Adrenal gland (tissue), 5 donors: ENCODE results near the gene IGSF3.
"Not testable (repeated sequence)": the region's sequence is repeated elsewhere in the genome, so short reads cannot be mapped to it uniquely, and the experiment has no call there.

Experiments
- CTCF ChIP-seq, 6 experiments: fragments of 450-650 bp in 4 of 6; fragments of 200-600 bp in 2 of 6; sonication (generic) in 1 of 6; IDR thresholded peaks; 1 replicate in 5 of 6; 2 replicates in 1 of 6; pipeline versions ENCODE4 v1.5.1 to v1.8.0; 2016 to 2021; ENCODE audit warnings: antibody characterized with exemption in 6 of 6, mild to moderate bottlenecking in 2 of 6, moderate library complexity in 1 of 6
- POLR2A ChIP-seq, 2 donors: fragments of 450-650 bp; IDR thresholded peaks; one replicate each; pipeline ENCODE4 v1.6.1; 2017; ENCODE audit warnings: antibody characterized with exemption in 2 of 2, mild to moderate bottlenecking in 2 of 2, moderate library complexity in 1 of 2
- donor health status: DM: no; HTN: no; CAD: no.

- TF ChIP-seq CTCF, POLR2A (IDR thresholded peaks at IDR 0.05): not testable (repeated sequence)
These were observed 21.5 kb downstream of the IGSF3 start for GRCh38 chr1:116645802-116646672.
